Duodenal mucosa (tissue), 2 donors: ENCODE data around the gene SH3RF2.

Experiments used
- H3K27ac ChIP-seq: one replicate; pipeline ENCODE4 v1.7.0; 2013; ENCODE audit warnings: low read depth, low read length
- H3K27me3 ChIP-seq, 2 donors: one replicate each; pipeline ENCODE4 v1.7.0; 2013; ENCODE audit warnings: low read length in 2 of 2, control low read depth in 1 of 2; ENCODE audit not compliant: insufficient read depth in 2 of 2, control insufficient read depth in 1 of 2
- H3K36me3 ChIP-seq, 2 donors: one replicate each; pipeline ENCODE4 v1.7.0; 2013; ENCODE audit warnings: low read length in 2 of 2, control low read depth in 1 of 2; ENCODE audit not compliant: insufficient read depth in 2 of 2, control insufficient read depth in 1 of 2
- H3K4me1 ChIP-seq, 2 donors: one replicate each; pipeline ENCODE4 v1.7.0; 2013; ENCODE audit warnings: low read length in 2 of 2, control low read depth in 1 of 2; ENCODE audit not compliant: insufficient read depth in 2 of 2, control insufficient read depth in 1 of 2
- H3K4me3 ChIP-seq, 2 donors: one replicate each; pipeline ENCODE4 v1.7.0; 2013; ENCODE audit warnings: low read length in 2 of 2, low read depth in 1 of 2
- H3K9ac ChIP-seq, 2 donors: one replicate each; pipeline ENCODE4 v1.7.0; 2013; ENCODE audit warnings: low read length in 2 of 2, low read depth in 1 of 2
- H3K9me3 ChIP-seq, 2 donors: one replicate each; pipeline ENCODE4 v1.7.0; 2013; ENCODE audit warnings: low read length in 2 of 2, control low read depth in 1 of 2; ENCODE audit not compliant: control insufficient read depth in 1 of 2

The SH3RF2 gene

DNA sequence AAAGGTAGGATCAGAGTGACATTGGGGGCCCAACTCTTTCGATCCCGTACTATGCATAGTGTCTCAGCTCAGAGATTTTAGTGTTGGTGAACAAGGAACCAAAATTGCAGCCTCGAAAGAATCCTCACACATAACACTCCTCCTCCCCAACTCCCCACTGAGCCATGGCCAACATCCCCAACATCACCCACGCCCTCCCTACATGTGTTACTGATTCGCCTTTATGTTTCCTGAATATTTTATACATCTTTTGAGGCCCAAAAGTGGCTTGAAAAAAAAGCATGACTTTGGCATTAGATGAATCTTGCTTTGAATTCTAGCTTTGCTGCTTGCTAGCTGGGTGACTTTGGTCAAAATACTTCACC lies 123.8 kb downstream of the SH3RF2 start:
- H3K36me3 ChIP-seq, result peaks cover 46 to 78% of the 10 kb centered on the region in 2 donors

DNA sequence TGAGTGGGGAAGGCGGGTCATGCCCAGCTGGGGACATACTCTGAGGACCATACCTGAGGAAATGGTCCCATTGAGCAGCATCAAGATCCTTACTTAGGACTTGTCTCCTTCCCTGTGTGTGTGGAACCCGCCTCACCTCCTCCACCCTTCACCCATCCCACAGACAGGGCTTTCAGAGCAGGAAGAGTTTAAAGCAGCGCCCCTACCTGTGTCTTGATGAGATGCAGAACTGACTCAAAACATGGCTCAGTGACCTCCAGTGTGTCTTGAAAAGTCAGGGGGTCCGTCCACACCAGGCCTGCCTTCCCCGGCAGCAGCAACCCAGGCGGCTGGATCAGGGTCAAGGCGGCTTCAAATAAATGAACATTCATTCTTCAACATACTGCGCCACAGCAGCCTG lies 130.6 kb downstream of the SH3RF2 start:
- Histone ChIP-seq H3K4me3 (no peak overlapping the region), H3K36me3 (peaks cover 20 to 38% of the 10 kb centered on the region in 2 donors), H3K9me3 (no peaks in the 10 kb centered on the region), H3K9ac (no peak overlapping the region), H3K27ac (no peak overlapping the region), H3K4me1 (no peaks in the 10 kb centered on the region), H3K27me3 (no peaks in the 10 kb centered on the region)

More for the DNA sequence above, 123.8 kb downstream of the SH3RF2 start:
- H3K27me3 ChIP-seq, result no peaks in the 10 kb centered on the region
- H3K27ac ChIP-seq, result no peak overlapping the region
- H3K4me3 ChIP-seq, result no peak overlapping the region
- H3K9ac ChIP-seq, result no peak overlapping the region
- H3K9me3 ChIP-seq, result no peaks in the 10 kb centered on the region
- no peaks in the 10 kb centered on the region for H3K4me1 ChIP-seq

DNA sequence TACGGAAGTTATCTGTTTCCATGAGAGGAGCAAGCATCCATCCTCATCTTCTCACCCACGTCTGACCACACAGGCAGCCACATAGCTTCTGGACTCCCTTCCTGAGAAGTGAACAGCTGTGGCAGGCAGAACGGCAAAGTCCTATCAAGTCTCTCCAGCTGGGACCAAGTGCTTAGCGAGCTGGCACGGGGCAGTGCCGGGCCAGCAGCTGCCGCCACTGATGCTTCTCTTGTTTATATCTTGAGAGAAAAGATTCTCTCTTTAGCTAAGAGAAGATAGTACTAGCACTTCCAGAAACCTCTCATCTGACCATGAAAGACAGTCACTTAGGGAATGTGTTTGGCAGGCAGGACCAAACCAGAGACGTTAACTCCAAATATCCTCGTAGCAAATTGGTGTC lies 131.8 kb downstream of the SH3RF2 start:
- no peak overlapping the region for H3K9ac ChIP-seq
- H3K4me1 ChIP-seq, result no peaks in the 10 kb centered on the region
- H3K27ac ChIP-seq, result no peak overlapping the region
- peaks cover 8 to 25% of the 10 kb centered on the region in 2 donors for H3K36me3 ChIP-seq
- H3K9me3 ChIP-seq, result no peaks in the 10 kb centered on the region
- H3K4me3 ChIP-seq, result no peak overlapping the region
- H3K27me3 ChIP-seq, result no peaks in the 10 kb centered on the region

DNA sequence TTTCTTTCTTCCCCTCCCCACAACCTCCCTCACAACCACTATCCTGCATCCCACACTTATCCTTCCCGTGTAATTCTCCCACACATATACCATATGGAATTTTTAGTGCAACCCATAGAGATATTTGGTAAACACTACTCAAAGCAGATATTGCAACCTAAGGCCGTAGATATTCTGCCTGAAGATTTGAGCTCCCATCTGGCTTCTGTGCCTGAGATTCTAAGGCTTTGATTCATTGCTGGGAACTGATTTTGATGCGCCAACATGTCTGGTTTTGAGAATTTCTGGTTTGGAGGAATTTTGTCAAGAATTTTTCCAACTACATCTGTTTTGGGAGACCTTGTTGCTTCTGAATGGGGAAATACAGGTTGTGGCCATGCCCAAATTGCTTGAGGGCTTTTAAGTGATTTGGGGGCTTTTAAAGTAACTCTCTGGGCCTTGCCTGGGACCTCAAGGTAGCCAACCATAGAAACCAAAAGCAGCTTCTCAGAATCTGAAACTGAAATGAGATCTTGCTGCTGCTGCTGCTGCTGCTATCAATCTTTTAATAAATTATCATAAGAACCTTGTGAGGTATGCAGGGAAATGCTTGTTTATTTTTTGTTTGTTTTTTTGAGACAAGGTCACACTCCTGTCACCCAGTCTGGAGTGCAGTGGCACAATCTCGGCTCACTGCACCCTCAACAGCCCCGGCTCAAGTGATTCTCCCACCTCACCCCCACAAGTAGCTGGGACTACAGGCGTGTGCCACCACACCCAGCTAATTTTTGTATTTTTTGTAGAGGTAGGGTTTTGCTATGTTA lies 132.8 kb downstream of the SH3RF2 start:
- Histone ChIP-seq H3K9ac (no peak overlapping the region), H3K27ac (no peak overlapping the region), H3K4me1 (no peaks in the 10 kb centered on the region), H3K36me3 (peaks cover 6 to 24% of the 10 kb centered on the region in 2 donors), H3K27me3 (no peaks in the 10 kb centered on the region), H3K9me3 (no peaks in the 10 kb centered on the region), H3K4me3 (no peak overlapping the region)

DNA sequence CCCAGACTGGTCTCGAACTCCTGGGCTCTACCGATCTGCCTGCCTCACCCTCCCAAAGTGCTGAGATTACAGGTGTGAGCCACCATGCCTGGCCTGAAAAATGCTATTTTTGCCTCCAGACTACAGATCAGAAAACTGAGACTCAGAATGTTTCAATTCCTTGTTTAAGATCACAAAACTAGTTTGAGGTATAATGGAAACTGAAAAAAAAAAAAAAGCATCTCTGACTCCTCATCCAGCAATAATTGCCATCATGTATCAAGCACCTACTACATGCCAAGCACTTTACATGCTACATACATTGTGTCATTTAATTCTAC lies 133.4 kb downstream of the SH3RF2 start:
- no peaks in the 10 kb centered on the region for H3K4me1 ChIP-seq
- H3K36me3 ChIP-seq, result peaks cover 6 to 24% of the 10 kb centered on the region in 2 donors
- no peaks in the 10 kb centered on the region for H3K9me3 ChIP-seq
- H3K27me3 ChIP-seq, result no peaks in the 10 kb centered on the region
- no peak overlapping the region for H3K4me3 ChIP-seq
- H3K9ac ChIP-seq, result no peak overlapping the region
- H3K27ac ChIP-seq, result no peak overlapping the region

DNA sequence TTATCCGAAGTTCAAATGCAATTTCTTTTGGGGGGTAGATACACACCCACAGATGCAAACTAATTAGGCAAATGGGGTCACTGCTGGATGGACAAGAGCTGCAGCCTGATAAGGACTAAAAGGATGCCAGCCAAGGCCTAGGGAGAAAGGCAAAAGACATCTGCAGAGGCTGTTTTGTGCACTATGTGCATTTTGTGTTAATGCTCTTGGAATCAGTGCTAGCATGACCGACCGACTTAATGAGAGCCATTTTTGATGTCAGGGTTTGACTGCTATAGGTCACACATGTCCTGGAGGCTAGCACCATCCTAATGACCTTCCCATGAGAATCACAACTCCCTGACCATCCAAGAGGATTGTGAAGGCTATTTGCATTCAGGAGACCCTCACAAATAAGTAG lies 134.4 kb downstream of the SH3RF2 start:
- Histone ChIP-seq H3K4me3 (no peak overlapping the region), H3K4me1 (peaks cover 0 to 1% of the 10 kb centered on the region in 2 donors), H3K36me3 (peaks cover 6 to 17% of the 10 kb centered on the region in 2 donors), H3K27ac (no peak overlapping the region), H3K27me3 (no peaks in the 10 kb centered on the region), H3K9me3 (no peaks in the 10 kb centered on the region), H3K9ac (no peak overlapping the region)

DNA sequence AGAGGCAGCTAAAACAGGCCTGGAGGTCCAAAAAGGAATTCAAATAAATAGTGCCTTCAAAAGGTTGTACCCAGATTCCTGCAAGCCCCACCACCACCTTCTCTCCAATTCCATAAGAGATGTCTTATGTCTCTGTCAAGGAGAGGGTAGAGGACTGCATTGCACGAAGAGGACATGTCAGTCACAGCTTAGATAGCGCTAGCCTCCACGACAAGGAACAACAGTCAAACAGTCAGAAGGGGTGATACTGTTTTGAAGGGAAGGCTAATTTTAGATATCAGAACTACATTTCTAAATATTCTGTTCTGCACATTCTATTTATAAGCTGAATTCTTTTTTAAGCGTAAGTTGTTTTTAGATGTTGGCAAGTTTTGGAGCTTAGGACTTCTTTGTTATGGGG lies 134.8 kb downstream of the SH3RF2 start:
- H3K27ac ChIP-seq, result no peak overlapping the region
- H3K9ac ChIP-seq, result no peak overlapping the region
- peaks cover 3 to 5% of the 10 kb centered on the region in 2 donors for H3K4me1 ChIP-seq
- no peak overlapping the region for H3K4me3 ChIP-seq
- H3K27me3 ChIP-seq, result no peaks in the 10 kb centered on the region
- peaks cover 6 to 17% of the 10 kb centered on the region in 2 donors for H3K36me3 ChIP-seq
- H3K9me3 ChIP-seq, result no peaks in the 10 kb centered on the region

DNA sequence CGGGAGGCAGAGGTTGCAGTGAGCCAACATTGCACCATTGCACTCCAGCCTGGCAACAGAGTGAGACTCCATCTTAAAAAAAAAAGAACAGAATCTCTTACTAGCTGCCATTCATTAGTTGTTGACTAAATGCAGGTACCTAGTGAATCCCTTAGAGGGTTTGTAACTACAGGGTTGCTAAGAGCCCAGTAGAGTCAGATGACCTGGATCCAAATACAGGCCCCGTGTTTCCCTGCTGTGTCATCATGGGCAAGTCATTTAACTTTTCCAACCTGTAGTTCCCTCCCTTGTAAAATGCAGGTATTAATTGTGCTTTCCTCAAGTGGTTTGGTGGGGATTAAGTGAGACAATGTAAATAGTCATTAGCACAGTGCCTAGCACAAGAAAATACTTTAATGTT lies 136.2 kb downstream of the SH3RF2 start:
- H3K27me3 ChIP-seq, result no peaks in the 10 kb centered on the region
- no peaks in the 10 kb centered on the region for H3K9me3 ChIP-seq
- no peak overlapping the region for H3K27ac ChIP-seq
- peaks cover 4 to 7% of the 10 kb centered on the region in 2 donors for H3K4me1 ChIP-seq
- peaks cover under 1 to 7% of the 10 kb centered on the region in 2 donors for H3K36me3 ChIP-seq
- H3K9ac ChIP-seq, result no peak overlapping the region
- no peak overlapping the region for H3K4me3 ChIP-seq

DNA sequence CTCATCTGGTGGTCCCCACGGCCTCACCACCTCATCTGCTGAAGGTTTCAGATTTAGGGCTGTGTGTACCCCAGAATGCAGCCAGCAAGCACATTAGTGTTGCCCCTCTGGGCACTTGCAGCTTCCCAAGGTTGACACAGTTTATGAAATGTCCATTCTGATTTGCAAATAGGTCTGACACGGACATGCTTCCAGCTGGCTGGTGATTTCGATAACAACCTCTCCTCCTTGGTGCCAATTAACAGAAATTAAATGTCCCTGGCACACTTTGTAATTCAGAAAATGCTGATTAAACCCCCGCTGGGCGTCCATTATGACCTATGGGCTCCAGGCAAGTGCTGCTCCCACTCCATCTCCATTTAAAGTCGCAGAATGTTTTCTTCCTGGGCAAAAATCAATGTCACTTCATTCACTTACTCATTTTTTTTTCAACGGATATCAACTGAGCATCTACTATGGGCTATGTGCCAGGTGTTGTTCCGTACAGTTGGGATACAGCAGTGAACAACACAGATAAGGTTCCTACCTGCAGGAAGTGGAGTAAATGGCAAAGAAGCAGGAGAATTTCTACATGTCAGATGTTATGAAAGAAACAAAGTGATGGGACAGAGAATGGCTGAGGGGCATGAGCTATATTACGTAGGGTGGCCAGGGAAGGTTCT lies 137.0 kb downstream of the SH3RF2 start:
- H3K4me1 ChIP-seq, result peaks cover 4 to 7% of the 10 kb centered on the region in 2 donors
- no peaks in the 10 kb centered on the region for H3K36me3 ChIP-seq
- no peaks in the 10 kb centered on the region for H3K9me3 ChIP-seq
- H3K27ac ChIP-seq, result no peak overlapping the region
- no peaks in the 10 kb centered on the region for H3K27me3 ChIP-seq
- H3K9ac ChIP-seq, result no peak overlapping the region
- H3K4me3 ChIP-seq, result no peak overlapping the region

DNA sequence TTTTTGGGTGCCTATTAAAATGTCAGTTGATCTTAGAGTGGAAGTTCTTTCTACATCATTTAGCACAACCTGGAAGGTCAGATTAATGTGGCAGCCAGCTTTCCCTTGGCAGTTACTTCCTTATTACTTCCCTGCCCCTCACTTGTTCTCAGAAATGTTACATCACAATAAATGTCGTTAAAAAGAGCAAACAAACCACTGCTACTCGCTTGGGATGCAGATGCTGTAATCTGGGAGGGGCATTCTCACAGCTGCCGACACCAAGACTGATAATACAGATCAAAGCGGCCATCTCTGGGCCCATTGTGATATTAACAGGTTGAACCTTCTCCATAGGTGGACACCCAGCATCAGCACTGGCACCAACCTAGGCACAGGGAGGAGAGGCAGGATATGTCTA lies 139.7 kb downstream of the SH3RF2 start:
- Histone ChIP-seq H3K27ac (no peak overlapping the region), H3K9ac (no peak overlapping the region), H3K4me1 (peaks cover 4 to 7% of the 10 kb centered on the region in 2 donors)

More for the DNA sequence above, 139.7 kb downstream of the SH3RF2 start:
- Histone ChIP-seq H3K27me3 (no peaks in the 10 kb centered on the region), H3K4me3 (no peak overlapping the region), H3K9me3 (no peaks in the 10 kb centered on the region), H3K36me3 (no peaks in the 10 kb centered on the region)
